Esophagus squamous epithelium (tissue), 4 donors: ENCODE data around the gene WNT16.

Experiments
- CTCF ChIP-seq, 6 experiments: fragments of 450-650 bp in 4 of 6; fragments of 200-600 bp in 2 of 6; sonication (generic) in 2 of 6; IDR thresholded peaks; one replicate each; pipeline ENCODE4 v1.5.1; 2016 to 2019; ENCODE audit warnings: antibody characterized with exemption in 6 of 6, mild to moderate bottlenecking in 4 of 6, moderate library complexity in 4 of 6
- POLR2A ChIP-seq, 4 donors: fragments of 450-650 bp; IDR thresholded peaks; one replicate each; pipeline ENCODE4 v1.6.1; 2017; ENCODE audit warnings: antibody characterized with exemption in 4 of 4, mild to moderate bottlenecking in 4 of 4, moderate library complexity in 3 of 4

GRCh38 chr7:121373177-121373576 is 44.4 kb downstream of the WNT16 start:
- TF ChIP-seq POLR2A (IDR thresholded peaks at IDR 0.05) (no peak), CTCF (IDR thresholded peaks at IDR 0.05) (peak in 2 of 6 experiments; percentile 15 to 27)
